HG02885 (cell line): Measurements from ENCODE around the gene CCM2L.

ENCODE experiments used
- ATAC-seq: cut with Tn5 transposase; IDR thresholded peaks from one replicate; pipeline ENCODE4 v1.9.1; 2021; ENCODE audit warnings: mild to moderate bottlenecking; ENCODE audit not compliant: unreplicated experiment, poor library complexity

The CCM2L gene

GRCh38 chr20:32010101-32010500, at the start of gene CCM2L:
Gene CCM2L (plus strand): TSS chr20:32010438. CDS start chr20:32010455, 17 bp downstream.
- no peak for ATAC-seq

GRCh38 chr20:31962761-31963160, 47.5 kb upstream of the CCM2L start:
- ATAC-seq: no peak

- ATAC-seq: no peak
Observed at GRCh38 chr20:31963889-31964288, 46.3 kb upstream of the CCM2L start.

GRCh38 chr20:31966991-31967655, 43.1 kb upstream of the CCM2L start:
- no peak for ATAC-seq

GRCh38 chr20:31967830-31968249, 42.4 kb upstream of the CCM2L start, which contains the start of gene XKR7:
Gene XKR7 (plus strand): TSS chr20:31968151. CDS start chr20:31968176, 25 bp downstream.
- no peak for ATAC-seq

- no peak for ATAC-seq
Observed at GRCh38 chr20:31968291-31969126, 41.7 kb upstream of the CCM2L start.

- no peak for ATAC-seq
Observed at GRCh38 chr20:31969991-31970390, 40.2 kb upstream of the CCM2L start.

- ATAC-seq: no peak
Observed at GRCh38 chr20:31972471-31973021, 37.7 kb upstream of the CCM2L start.

- no peak for ATAC-seq
Observed at GRCh38 chr20:31974296-31974695, 35.9 kb upstream of the CCM2L start.

- no peak for ATAC-seq
Observed at GRCh38 chr20:31974951-31975487, 35.2 kb upstream of the CCM2L start.

GRCh38 chr20:31975874-31976273, 34.4 kb upstream of the CCM2L start:
- ATAC-seq: no peak

- no peak for ATAC-seq
Observed at GRCh38 chr20:31977080-31977479, 33.2 kb upstream of the CCM2L start.

- no peak for ATAC-seq
Observed at GRCh38 chr20:31979713-31980426, 30.4 kb upstream of the CCM2L start.

- no peak for ATAC-seq
Observed at GRCh38 chr20:31981784-31982183, 28.5 kb upstream of the CCM2L start.

- no peak for ATAC-seq
Observed at GRCh38 chr20:31984981-31985471, 25.2 kb upstream of the CCM2L start.

GRCh38 chr20:31987744-31988143, 22.5 kb upstream of the CCM2L start:
- ATAC-seq: no peak

GRCh38 chr20:31988430-31989015, 21.7 kb upstream of the CCM2L start:
- no peak for ATAC-seq

- no peak for ATAC-seq
Observed at GRCh38 chr20:31989030-31989645, 21.1 kb upstream of the CCM2L start.

- ATAC-seq: no peak
Observed at GRCh38 chr20:31990641-31991338, 19.4 kb upstream of the CCM2L start.
